GM21717 (cell line): ENCODE data around the gene MIPEP.
"Not testable (repeated sequence)": the region's sequence is repeated elsewhere in the genome, so short reads cannot be mapped to it uniquely, and the experiment has no call there.

Experiments
- ATAC-seq: cut with Tn5 transposase; IDR thresholded peaks from one replicate; pipeline ENCODE4 v1.9.1; 2021; ENCODE audit warnings: mild to moderate bottlenecking, moderate library complexity; ENCODE audit not compliant: unreplicated experiment

The MIPEP gene

GRCh38 chr13:23889615-23890607, 711 bp upstream of the MIPEP start:
- peak; percentile 13 for ATAC-seq

GRCh38 chr13:23884361-23884760, 4.8 kb downstream of the MIPEP start:
- not testable (repeated sequence) for ATAC-seq

- ATAC-seq: no peak
Measured at GRCh38 chr13:23883255-23883654, 5.9 kb downstream of the MIPEP start.

GRCh38 chr13:23881402-23881800, 7.8 kb downstream of the MIPEP start:
- ATAC-seq: not testable (repeated sequence)

- not testable (repeated sequence) for ATAC-seq
Measured at GRCh38 chr13:23880493-23881401, 8.5 kb downstream of the MIPEP start.

- ATAC-seq: no peak
Measured at GRCh38 chr13:23877286-23877685, 11.9 kb downstream of the MIPEP start.

GRCh38 chr13:23876265-23876664, 12.9 kb downstream of the MIPEP start:
- no peak for ATAC-seq

GRCh38 chr13:23871616-23872220, 17.5 kb downstream of the MIPEP start:
- ATAC-seq: no peak

GRCh38 chr13:23870356-23871140, 18.7 kb downstream of the MIPEP start:
- no peak for ATAC-seq

GRCh38 chr13:23868521-23868920, 20.7 kb downstream of the MIPEP start:
- no peak for ATAC-seq

- no peak for ATAC-seq
Measured at GRCh38 chr13:23867027-23867491, 22.1 kb downstream of the MIPEP start.

GRCh38 chr13:23866420-23867026, 22.7 kb downstream of the MIPEP start:
- no peak for ATAC-seq

- ATAC-seq: no peak
Measured at GRCh38 chr13:23865906-23866305, 23.3 kb downstream of the MIPEP start.

GRCh38 chr13:23865026-23865425, 24.2 kb downstream of the MIPEP start:
- no peak for ATAC-seq

GRCh38 chr13:23861310-23861709, 27.9 kb downstream of the MIPEP start:
- no peak for ATAC-seq

- ATAC-seq: no peak
Measured at GRCh38 chr13:23859904-23860303, 29.3 kb downstream of the MIPEP start.

- ATAC-seq: no peak
Measured at GRCh38 chr13:23859455-23859854, 29.7 kb downstream of the MIPEP start.

GRCh38 chr13:23858546-23858945, 30.7 kb downstream of the MIPEP start:
- ATAC-seq: no peak

GRCh38 chr13:23856008-23856750, 33.0 kb downstream of the MIPEP start:
- no peak for ATAC-seq
